GM12892 (cell line): ENCODE measurements around the gene MAGEA12.
"Not testable (repeated sequence)": the region's sequence is repeated elsewhere in the genome, so short reads cannot be mapped to it uniquely, and the experiment has no call there.

Experiments
- DNase-seq: peaks from one replicate; pipeline ENCODE4 v3.0.0; 2011; ENCODE audit not compliant: insufficient read length
- FAIRE-seq: peaks from 2 replicates; lab custom pipeline; 2011; peaks lifted over from hg19 to GRCh38; lab: Jason Lieb, UNC
- POLR2A ChIP-seq: IDR thresholded peaks from 2 replicates; pipeline ENCODE4 v1.6.1; 2011; ENCODE audit warnings: low read depth, low read length, control low read depth
- POLR2AphosphoS5 ChIP-seq: IDR thresholded peaks from 2 replicates; pipeline ENCODE4 v1.6.1; 2011; ENCODE audit warnings: low read depth, low read length, control low read depth
- TAF1 ChIP-seq: IDR thresholded peaks from 2 replicates; pipeline ENCODE4 v1.6.1; 2011; ENCODE audit warnings: low read depth, mild to moderate bottlenecking, control low read depth, low read length, borderline replicate concordance

Gene MAGEA12

DNA sequence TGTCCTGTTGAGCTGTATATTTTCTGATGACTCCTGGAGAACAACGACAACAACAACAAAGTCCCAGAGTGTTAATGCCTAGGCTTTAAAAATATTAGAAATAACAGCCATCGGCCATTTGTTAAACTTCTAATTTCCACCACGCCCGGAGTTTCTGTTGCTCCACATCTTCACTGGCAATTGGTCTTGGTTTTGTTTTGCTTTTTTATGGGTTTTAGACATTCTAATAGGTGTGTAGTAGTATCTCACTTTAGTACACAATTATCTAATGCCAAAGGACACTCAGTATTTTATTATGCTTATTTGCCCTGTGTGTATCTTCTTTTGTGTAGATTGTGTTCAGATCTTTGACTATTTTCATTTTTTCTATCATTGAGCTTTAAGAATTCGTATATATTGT, 5.0 kb downstream of the MAGEA12 start:
- TF ChIP-seq POLR2AphosphoS5 (no peak), TAF1 (no peak), POLR2A (no peak)
- DNase-seq (no peak), FAIRE-seq (no peak)

DNA sequence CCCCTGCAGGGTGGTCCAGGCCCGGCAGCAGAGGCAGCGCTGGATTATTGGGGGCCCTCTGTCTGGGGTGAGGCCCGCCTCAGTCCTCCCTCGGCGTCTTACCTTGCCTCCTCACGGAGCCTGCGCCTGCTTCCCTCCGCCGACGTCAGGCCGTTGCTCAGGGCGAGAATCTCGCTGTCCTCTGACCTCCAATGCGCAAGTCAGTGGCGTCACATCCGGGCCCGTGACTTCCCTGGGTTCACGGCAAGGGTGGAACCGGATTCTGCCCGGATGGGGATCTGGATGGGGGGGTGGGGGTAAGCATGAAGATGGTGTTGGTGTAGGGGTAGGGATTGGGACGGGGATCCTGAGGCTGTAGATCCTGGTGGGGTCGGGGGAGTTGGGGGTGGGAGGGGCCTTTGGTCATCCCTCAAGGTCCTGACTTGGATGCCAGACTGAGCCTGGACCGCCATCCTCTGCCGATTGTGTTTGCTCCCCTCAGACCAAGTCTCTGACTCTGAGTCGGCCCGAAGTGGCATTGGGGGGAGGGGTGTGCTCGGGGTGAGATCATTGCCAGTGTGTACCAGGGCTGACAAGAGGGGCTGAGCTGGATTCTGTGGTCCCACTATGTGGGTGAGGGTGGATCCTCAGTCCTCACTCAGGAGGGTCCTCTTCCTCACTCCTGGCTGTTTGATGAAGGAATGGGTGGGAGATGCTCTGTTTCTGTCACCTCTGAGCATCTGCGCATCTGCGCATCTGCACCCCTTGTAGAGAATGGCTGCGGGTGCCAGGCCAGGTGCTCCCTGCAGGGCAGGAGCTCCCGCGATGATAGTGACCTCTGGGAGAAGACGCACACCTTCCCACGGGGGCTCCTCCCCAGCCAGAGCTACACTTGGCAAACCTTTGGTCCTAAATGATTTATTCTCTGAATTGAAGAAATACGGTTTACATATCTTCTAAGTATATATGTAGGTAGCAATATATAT, 20.4 kb downstream of the MAGEA12 start, which contains the start of gene MAGEA2:
Gene MAGEA2 (minus strand): TSS at position 157 of the 965 bp plus-strand sequence. CDS start 2,479 bp downstream, outside the sequence.
- FAIRE-seq, DNase-seq: not testable (repeated sequence)

DNA sequence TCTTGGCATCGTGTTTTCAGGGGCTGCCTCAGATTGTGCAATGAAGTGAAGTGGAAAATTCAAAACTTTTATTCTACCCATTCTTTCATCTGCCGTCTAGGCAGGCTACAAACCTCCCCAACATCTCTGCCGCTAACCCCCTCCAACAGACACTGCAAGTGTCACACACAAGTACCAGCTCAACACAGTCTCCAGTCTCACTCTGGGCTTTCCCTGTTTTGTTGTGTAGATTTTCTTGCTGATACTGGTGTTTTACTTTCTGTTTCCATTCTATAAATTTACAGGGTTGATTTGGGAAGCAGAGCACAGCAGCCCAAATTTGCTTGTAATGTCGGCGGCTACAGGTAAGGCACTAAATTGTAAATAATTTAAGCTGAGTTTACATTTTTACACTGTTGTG, 21.3 kb downstream of the MAGEA12 start:
- FAIRE-seq, DNase-seq: not testable (repeated sequence)

DNA sequence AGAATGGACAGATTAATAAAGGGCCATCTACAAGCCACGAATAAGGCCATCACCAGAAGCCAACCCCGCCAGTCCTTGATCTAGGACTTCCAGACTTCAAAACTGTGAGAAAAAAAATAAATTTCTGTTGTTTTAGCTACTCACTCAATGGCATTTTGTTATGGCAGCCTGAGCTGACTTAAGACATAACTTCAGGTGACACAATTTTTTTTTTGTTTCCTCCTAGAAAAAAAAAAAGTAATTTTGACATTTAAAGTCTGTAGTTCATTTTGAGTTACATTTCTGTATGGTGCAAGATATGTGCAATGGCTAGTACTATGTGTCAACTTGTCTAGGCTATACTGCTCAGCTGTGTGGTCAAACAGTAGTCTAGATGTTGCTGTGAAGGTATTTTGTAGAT, 25.4 kb downstream of the MAGEA12 start, which contains the start of gene CSAG3:
Gene CSAG3 (plus strand): TSS at position 301 of the 400 bp plus-strand sequence.
- DNase-seq, FAIRE-seq: not testable (repeated sequence)

DNA sequence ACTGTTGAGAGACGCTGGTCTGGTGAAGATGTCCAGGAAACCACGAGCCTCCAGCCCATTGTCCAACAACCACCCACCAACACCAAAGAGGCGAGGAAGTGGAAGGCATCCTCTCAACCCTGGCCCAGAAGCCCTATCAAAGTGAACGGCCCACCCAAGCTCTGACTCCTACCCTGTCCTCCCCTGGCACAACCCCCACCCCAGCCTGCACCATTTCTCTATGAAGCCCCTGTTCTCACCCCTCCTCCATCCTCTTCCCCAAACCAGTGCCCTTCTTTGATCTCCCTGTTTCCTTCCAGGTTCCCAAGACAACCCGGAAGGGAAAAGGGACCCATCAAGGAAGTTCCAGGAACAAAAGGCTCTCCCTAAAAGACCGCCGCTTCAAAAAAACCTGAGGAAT, 26.0 kb downstream of the MAGEA12 start:
- FAIRE-seq, DNase-seq: not testable (repeated sequence)

DNA sequence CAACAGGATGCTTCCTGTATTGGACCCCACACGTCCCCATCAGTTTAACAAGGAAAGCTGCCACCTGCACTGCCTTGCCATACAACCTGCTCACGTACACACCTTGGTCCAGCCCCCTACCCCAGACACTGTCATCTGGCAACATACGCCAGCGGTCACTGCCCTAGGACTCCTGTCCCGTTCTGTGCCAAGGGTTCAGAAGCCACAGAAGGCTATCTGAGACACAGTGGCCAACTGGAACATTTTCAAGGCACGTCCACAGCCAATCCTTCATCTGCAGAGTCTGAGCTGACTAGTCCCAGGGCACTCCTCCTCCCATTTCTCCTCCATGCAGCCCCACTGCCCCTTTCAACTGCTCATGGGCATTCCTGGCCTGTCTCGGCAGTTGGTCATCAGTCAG, 28.0 kb downstream of the MAGEA12 start:
- FAIRE-seq, DNase-seq: not testable (repeated sequence)

DNA sequence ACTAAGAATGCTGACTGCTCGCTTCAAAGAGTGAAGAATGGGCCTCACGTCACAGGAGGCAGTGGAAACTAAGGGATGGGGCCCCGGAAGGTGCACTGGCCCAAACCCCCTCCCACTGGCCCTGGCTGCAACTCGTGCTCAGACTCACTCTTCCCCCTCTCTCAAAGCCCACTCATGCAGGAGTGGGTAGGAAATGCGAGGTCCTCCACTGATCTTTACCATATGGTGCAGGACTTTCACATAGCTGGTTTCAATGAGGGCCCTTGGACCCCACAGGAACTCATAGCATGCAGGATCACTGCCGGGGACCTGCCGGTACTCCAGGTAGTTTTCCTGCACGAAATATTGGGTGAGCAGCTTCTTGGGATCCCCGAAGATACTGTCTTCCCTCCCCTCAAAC, 33.0 kb downstream of the MAGEA12 start:
- not testable (repeated sequence) for FAIRE-seq, DNase-seq

DNA sequence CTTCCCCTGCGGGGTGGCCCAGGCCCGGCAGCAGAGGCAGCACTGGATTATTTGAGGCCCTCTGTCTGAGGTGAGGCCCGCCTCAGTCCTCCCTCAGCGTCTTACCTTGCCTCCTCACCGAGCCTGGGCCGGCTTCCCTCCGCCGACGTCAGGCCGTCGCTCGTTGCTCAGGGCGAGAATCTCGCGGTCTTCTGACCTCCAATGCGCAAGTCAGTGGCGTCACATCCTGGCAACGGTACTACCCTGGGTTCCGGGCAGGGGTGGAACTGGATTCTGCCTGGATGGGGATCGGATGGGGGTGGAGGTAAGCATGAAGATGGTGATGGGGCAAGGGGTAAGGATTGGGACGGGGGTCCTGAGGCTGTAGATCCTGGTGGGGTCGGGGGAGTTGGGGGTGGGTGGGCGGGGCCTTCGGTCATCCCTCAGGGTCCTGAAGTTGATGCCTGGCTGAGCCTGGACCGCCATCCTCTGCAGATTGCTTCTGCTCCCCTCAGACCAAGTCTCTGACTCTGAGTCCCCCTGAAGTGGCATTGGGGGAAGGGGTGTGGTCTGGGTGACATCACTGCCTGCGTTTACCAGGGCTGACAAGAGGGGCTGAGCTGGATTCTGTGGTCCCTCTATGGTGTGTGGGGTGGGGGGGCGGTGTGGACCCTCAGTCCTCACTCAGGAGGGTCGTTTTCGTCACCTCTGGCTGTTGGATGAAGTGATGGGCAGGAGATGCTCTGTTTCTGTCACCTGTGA, 36.2 kb downstream of the MAGEA12 start, which contains the start of gene MAGEA6:
Gene MAGEA6 (minus strand): TSS at position 141 of the 741 bp plus-strand sequence. CDS start 2,039 bp downstream, outside the sequence.
- not testable (repeated sequence) for DNase-seq, FAIRE-seq

DNA sequence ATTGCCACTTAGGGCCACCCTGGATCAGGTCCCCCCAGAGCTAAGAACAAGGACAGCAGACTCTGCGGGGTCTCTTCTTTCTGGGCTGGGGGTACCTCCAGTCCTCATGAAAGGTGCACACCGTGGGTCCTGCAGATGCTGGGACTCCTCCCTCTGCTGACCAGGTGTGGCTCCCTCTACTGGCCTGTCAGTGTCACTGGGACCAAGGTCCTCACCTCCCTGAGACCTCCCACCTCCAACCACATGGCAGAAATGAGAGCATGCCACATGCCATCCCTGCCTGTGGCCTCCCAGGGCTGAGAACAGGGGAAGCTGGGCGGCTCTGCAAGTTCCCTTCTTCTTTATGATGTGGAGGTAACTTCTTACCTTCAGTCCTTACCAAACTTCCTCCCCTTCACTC, 53.5 kb downstream of the MAGEA12 start:
- DNase-seq = not testable (repeated sequence)
- FAIRE-seq = peak; percentile 89
